Heart left ventricle (tissue), 13 donors: Measurements from ENCODE around the gene MYO10.

Experiments used
- CTCF ChIP-seq, 12 donors: fragments of 200-600 bp; sonication (generic) in 4 of 12; IDR thresholded peaks; one replicate each; pipeline versions ENCODE4 v1.5.0 to v1.8.0; 2018 to 2022; ENCODE audit warnings: antibody characterized with exemption in 12 of 12, mild to moderate bottlenecking in 5 of 12
- POLR2A ChIP-seq, 2 donors: fragments of 450-650 bp; IDR thresholded peaks; one replicate each; pipeline ENCODE4 v1.6.1; 2017; ENCODE audit warnings: antibody characterized with exemption in 2 of 2, mild to moderate bottlenecking in 2 of 2, moderate library complexity in 2 of 2
- donor health status: ischemic (EF 13 %, LVEDD 7.1; RV severe dilation, severe dysfunction).
- donor health status: DM: no; HTN: yes; CAD: no.
- donor health status: DM: no; HTN: no; CAD: no.
- donor health status: ischemic (EF 25% LVEDD 6.9; RV normal size, moderate dysfunction).
- donor health status: ischemic (EF 25% LVEDD 5.7; RV mildly dilated, moderate dysfunction).
- donor health status: ischemic (EF 35%, LVEDD 5.7; RV mildly dilated, moderate dysfunction).
- donor health status: nonischemic (EF 11% LVEDD 7.7; RV severe dilation, severe dysfunction).
- donor health status: DM: yes; HTN: yes; CAD: no.
- donor health status: PGD.
- donor health status: ischemic (EF 29% LVEDD 5.4; RV normal size, mild dysfunction).
- donor health status: nonischemic (EF 23%, LVEDD 6.1; RV moderate dilation, normal function).

GRCh38 chr5:16759147-16759773, 176.8 kb downstream of the MYO10 start:
- TF ChIP-seq CTCF (IDR thresholded peaks at IDR 0.05) (no peak), POLR2A (IDR thresholded peaks at IDR 0.05) (no peak)
